ENCODE results near the gene RAPGEF1.

Gene RAPGEF1

DNA sequence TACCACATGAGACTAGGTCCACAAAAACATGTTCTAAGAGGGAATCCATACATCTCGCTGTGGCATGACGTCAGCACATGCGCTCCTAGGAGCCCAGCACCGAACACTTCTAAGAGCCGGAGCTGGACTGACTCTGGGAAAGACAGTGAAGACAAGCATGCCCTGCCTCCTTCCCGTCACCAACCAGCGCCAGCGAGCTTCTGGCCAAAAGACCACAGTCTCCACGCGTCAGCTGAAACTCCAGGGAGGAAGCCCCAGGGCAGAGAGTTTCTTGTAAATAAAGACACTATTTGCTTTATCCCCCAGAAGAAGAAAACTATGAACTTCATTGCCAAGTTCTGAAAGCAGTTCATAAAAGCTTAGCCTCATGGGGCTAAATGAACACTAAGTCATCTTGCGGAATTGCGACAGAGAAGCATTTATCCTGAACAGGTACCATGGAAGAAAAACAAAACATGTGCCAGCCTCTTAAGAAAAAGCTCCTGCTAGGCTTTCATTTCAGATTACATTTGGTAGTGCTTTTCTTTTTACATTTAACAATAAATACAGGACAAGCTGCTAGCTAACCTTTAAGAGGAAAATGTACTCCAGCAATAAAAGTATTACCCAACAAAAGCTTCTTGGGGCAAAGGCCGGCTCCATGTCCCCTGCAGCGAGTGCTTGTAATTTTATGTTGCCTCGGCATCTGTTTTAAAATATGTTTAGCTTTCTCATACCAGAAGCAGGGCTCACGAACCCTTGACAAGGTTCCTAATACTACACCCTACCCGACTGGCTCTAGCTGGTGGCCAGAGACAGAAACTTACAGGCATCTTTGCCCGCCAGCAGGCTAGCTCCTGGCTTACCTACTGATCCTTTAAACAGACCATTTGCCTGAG, 98.0 kb downstream of the RAPGEF1 start:
- DNase-seq: no peak

DNA sequence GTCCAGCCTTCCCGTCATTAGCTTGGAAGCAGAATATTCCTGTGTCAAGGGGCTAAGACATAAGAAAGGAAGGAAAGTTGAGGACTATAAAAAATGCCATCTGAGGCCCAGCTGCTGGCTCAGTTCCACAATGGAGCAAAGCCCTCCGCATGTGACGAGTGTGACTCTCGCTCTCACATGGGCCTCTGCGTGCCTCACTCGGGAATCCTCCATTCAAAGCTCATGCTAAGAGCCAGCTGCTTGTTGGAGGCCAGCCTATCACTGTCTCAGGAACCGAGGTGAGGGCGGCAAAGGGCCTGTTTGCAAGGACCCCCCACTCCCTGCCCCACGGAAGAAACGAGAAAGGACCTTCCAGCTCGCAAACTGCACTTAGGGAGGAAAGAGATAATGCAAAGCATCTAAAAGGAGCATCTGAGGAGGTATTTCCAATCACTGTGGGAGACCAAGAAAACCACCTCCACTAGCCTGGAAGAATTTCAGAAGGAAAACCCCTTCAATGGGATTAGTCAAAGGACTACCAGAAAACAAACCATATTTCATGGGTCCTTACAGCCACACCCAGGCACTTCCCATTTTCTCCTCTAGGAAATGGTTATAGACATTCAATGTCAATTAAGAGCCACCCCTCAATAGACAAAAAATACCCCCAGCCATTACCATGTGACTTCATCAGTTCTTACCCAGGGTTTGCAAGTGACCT, 99.3 kb downstream of the RAPGEF1 start:
- no peak for DNase-seq

DNA sequence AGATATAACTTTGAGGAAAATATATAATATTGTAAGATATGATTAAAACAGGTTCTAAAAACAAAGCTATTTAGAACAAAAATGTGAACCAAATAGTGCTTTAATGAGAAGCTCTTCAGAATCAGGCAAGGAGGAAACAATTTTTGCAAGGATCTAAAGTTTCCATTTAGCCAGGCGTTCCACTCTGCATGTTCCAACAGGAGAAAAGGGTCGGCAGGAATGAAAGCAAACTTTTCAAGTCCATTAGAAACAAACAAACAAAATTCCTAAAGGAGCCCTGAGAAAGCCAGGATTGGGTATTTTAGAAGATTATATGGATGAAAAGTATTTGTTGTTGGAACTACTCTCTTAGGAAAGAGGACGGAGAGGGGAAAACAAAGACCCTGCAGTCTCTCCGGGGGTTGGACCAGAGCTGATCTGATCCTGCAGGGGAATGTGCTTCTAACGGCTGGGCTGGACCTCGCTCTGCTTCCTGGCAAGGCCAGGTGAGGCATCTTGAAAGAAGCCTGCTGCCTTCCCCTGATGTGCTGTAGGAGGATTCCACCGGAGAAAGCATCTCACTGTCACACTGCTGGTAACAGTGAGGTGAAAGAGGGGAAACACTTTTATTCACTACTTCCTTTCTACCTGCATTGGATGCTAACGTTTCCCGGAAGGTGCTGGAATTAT, 100.0 kb downstream of the RAPGEF1 start:
- no peak for DNase-seq

DNA sequence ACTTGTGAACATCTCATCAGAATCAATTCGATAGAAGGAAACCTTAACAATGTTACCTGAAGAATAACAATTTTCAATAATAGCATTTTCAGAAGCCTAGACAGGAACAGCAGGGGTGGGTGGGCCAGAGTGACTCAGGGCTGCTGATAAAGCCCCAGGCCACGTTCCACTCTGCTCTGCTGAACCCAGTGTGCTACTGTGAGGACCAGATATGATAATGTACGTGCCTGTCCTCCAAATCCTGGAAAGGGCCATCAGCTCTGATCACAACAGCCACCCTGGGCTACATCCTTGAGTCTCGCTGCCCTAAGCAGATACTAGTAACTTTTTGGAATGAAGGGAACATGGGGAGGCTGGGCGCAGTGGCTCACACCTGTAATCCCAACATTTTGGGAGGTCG, 103.3 kb downstream of the RAPGEF1 start:
- DNase-seq: no peak

DNA sequence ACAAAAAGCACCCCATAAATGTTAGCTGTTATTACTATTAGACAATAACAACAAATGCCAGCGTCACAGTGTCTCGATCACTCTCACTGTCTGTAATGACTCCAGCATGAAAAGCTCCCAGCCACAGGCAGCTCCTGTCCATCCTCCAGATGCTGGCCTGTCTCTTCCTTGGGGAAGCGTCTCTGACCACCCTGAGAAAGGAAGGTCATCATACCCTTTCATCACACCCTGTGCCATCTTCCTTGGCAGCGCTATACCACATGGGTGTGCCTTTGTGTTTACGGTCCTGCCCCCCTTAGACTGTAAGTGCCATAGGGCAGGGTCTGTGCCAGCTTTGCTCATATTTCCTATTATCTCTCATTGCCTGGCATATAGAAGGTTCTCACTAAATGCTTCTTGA, 104.0 kb downstream of the RAPGEF1 start:
- no peak for DNase-seq

DNA sequence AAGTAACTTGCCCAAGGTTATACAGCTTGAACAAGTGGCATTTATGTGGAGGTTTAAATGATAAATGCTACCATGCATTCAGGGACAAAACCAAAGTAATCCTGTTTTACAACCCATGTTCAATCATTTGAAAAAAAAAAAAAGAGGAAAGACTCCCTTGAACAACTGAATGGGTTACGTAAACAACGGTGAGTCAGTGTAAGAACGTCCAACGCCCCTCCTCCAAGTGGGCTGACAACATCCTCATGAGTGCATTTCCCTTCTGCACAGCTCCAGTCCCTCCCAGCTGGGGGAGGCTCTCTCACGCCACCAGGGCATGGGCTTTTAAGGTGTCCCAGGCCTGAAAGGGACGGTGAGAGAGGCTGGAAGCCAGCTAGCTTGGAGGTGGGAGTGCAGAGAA, 104.6 kb downstream of the RAPGEF1 start:
- no peak for DNase-seq

DNA sequence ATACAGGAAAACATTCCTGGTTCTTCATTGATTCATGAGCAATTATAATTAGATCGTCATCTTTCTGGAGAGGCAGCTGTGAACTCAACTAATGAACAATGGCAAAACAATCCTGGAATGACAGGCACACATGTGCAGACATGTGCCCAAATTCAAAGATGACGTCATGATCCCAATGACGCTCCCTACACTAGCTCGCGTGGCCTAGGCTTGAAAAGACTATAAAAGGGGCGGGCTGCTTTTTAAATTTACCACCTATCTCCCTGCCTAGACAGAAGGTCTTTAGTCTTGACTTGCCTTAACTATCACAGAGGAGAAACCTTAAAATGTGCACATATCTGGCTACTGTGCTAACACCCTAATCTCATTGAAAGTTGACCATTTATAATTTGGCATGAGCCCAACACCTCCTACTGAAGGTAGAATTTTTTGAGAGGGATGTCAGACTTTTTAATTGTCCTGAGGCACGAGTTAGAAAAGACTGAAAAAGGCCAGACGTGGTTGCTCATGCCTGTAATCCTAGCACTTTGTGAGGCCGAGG, 106.3 kb downstream of the RAPGEF1 start:
- no peak for DNase-seq

DNA sequence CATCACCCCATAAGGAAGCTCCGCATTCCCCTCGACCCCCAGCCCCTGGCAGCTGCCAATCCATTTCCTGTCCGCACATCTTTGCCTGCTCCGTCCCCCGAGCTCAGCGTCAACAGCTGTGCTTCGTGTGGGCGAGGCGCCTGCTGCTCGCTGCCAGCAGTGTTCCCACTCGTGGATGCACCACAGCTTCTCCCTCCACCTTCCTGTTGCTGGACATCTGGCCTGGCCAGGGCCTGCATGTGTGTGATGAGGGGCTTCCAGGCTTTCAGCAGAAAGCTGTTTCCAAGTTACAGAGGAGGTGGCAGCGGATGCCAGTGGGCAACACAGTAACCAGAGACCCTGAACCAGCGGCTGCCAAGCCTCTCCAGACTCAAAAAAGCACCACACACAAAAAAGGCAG, 108.6 kb downstream of the RAPGEF1 start:
- no peak for DNase-seq

DNA sequence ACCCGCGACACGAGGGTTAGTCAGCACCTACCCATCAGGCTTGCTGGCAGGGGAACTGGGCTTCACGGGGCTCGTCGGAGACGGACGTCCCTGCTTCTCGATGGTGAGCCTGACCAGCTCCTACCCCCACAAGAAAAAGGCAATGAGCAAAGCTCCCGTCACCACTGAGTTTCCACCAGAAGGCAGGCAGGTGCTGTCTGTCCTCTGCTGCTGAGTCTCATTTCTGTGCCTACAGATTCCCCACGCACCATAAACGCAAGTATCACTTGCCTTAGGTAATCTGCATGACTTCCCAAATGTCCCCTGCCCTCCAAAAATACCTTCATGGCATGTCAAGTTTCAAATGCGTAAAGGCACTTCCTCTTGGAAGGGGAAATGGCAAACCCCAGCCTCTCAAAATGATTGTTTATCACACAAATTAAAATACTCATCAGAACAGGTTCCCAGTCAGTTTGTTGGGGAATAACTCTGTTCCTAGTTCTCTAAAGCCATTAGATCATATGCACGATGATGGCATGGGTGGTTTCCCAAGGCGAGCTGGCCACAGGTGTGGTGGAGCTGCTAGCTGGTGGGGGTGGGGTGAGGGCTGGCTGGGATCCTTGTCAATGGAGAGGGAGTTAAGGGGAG, 109.6 kb downstream of the RAPGEF1 start:
- no peak for DNase-seq

DNA sequence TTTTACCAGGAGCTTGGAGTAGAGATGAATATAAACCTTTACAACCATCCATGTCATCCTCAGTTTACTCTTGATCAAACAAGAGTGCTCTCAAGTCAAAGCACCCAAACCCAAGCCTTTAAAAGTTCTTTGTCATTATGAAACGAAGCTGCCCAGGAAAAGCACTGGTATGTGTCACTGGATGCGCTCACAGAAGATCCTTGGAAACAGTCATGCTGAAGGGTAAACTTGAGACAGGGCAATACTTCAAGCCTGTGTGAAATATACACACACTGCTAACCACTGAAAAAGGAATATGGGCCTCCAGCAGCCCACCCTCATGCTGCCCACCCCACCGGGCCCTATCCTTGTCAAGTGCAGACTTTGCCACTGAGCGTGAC, 110.1 kb downstream of the RAPGEF1 start:
- DNase-seq: no peak

DNA sequence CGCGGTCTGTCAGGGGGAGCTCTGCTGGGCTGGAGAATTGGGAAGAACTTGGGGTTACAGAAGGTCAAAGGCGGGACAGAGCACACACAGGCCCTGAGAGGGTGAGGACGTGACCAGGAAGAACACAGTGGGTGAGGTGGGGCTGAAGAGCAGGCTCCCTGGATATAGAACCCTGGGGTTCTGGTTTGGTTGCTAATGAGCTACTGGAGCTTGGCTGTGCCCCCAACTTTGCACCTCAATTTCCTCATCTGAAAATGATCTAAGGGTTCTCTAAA, 110.7 kb downstream of the RAPGEF1 start:
- no peak for DNase-seq

DNA sequence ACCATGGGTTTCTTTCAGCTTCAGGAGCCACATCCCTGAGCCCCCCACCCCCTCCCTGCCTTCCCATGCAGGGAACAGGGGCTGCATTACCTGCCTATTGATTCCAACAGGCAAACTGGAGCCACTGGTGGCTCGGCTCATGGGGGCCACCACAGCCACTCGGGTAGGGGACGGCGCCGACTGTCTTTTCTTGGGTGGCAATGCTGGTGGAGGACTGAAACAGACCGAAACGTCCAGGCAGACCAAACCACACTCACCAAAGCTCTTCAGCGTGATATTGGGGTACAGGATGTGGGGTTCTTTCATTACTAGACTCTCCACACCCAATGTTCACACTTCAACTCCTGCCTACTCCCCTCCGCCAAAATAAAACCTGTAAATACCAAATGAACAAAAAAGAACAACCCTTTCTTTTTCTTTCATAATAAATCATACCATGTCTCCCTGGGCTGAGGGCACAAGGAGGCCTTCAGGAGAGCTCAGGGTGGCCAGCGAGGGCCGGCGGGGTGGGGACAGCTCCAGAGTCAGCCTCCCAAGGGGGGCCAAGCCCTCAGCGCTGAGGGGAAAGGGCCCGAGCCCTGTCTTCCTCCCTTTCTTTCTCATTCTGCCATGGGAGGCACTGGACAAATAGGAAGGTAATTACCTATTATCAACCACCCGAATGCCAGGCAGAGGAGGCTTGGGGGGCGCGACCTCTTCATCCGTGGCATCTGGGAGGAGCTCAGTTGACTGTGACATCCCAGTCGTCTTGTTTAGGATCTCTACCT, 111.2 kb downstream of the RAPGEF1 start:
- DNase-seq: no peak

DNA sequence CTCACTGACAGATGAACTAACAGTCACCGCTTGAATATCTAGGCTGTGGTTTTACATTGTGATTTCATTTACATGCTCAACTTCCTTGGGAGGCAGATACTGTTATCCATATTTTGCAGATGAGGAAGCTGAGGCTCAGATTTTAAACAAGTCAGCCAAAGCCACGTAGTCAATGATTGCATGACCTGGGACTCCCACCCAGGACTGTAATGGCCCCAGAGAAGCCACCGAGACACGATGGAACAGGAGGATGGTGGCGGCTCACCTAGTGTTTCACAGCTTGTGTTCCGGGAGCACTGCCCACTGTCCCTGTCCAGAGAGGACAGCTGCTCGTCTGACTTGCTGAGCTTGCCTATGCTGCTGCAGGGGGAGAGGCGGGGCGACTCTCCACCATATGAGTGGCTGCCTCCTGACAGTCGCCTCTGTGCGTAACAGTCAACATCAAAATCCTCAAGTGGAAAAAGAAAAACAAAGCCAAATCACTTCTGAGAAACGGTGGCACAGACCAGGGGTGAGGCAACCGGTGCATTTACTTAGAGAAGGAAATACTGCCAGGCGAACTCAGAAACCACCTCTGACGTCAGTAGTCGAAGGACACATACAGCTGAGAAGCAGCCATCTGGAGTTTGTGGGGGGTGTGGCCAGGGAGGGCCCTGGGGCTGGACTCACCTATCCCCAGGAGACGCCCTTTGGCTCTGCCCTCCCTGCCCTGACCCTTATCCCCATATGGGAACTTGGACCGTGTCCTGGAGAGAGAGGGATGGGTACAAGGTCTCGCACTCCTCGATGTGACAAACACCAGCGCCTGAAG, 112.0 kb downstream of the RAPGEF1 start:
- no peak for DNase-seq

DNA sequence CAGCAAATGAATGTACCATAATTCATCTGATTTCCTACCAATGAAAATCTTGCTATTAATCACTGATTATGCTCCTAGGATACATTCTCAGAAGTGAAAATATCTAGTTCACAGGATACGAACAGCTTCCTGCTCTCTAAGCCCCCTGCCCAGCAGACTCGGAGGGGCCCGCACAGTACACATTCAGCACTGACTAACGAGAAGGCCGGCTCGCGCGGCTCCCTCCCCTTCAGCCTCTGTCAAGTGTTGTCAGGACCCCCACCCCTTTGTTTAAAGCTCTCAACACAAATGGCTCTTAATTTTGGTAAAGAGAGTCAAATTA, 112.6 kb downstream of the RAPGEF1 start:
- DNase-seq: no peak

DNA sequence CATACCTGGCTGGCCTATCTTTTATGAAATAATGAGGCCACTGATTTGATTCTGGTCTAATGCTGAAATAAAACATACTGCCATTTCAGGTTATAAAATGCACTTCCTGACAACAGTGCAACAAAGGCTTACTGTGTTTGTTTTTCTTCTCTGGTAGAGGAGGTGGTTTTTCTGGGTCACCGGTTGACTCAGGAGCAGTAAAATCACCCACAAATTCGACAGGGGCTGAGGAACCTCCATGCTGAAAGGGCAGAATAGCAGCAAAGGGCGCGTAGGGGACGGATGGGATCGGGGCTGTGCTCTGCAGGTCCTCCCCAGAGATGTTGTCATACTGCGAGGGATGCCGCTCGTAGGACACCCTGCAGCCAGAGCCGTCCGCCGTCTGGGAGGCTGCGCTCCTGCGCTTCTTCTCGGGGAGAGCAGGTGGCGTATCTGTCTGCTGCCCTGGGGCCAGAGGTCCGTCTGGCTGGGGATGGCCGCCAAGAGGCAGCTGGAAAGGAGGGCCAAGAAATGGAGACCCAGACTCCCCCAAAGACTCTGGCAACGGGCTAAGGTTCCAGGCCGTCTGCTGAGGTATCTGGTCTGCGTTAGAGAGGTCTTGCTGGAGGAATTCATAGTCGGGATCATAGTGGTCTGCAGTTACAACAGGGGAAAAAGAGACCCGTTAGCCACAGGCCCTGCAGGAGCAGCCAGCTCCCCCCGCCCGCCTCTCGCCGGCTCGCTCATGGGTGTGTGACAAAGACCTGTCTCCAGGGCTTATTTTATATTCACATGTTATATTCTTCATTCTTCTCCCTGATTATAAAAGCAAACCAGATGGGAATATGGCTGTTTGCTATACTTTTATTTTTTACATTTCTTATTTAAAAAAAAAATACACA, 113.8 kb downstream of the RAPGEF1 start:
- no peak for DNase-seq

DNA sequence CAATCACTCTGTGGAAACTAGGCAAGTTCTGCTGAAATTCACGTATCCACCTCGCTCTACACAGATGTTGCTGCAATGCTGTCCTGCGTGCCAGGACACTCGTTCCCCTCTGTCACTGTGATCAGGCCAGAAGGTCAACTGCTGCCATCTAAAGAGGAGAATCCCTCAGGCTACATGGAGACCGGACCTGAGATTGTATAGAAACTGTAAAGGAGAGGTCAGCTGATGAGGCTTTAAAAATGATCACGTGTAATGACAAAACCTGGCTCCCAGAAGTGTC, 114.4 kb downstream of the RAPGEF1 start:
- DNase-seq: no peak

DNA sequence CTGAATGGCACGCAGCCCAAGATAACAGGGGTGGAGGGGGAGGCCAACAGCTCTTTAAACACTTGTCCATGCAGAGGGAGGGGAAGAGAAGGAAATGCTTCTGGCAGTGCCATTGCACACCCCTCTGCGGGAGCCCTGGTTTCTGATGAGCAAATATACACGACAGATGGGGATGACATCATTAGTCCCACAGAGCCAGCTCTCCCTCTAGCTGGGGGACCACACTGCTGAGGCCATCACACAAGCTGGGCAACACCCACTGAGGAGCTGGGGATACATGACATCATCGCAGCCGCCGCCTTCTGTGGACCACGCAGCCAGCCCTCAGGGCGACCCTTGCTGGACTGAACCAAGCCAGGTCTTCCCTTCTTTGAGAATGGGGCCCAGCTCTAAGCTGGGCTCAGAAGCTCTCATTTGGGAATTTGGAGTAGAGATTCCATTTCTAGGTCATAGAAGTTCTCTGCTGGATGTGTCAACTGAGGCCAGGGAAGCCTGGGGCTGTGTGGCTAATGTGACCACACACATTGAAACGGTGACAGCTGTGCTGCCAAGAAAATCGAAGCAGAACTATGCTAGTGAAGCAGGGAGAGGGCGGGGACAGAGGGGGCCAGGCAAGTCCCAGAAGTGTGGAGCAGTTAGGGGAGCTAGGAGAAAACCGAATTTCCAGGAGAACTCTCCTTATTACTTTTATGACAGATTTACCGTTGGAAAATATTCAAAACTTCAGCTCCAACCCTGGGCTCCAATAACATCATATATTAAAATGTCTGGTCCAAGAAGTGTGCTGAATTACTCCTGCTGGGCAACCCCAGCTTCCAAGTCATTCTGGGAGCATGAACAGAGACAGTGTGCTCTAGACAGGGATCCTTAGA, 115.0 kb downstream of the RAPGEF1 start:
- DNase-seq: no peak

DNA sequence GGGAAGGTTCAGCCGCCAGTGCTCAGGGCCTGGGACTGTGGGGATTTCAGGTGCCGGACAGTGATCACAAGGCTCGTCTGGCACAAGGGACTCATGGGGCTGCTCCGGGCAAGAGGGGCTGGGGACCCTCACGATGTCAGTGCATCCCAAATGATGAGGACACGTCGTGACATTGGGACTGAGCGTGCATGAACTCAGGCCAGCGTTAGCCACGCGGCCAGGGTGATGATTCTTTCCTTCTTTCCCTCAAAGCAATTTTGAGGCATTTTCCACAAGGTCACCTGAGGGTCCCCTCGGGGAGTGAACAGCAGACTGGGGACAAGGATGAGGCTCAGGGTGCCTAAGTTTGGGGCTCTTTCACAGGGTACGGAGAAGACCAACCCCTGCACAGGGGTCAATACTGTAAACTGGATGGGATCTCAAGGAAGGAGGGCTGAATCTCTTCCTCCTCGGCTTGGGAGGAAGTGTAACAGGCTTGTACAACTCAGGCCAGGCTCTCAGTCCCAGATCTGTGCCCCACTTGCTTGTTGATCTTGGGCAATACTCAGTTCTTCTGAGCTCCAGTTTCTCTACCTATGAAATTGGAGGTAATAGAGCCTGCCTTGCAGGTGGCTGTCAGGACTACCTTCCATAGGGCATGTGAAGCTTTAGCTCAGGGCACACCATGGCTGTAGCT, 116.1 kb downstream of the RAPGEF1 start:
- DNase-seq: no peak

DNA sequence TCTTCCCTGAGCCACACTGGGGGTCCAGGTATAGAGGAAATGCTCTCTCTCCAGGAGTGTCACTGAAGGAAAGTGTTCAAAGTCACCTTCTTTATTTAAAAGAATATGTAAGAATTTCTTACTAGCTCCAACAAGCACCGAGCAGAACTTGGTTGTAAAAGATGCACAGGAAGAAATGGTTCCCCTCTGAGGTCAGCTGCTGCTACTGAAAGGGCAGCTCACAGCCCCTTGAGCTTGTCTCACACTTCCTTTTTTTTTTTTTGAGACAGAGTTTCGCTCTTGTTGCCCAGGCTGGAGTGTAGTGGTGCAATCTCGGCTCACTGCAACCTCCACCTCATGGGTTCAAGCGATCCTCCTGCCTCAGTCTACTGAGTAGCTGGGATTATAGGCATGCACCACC, 117.4 kb downstream of the RAPGEF1 start:
- no peak for DNase-seq
